GM21390 (cell line): ENCODE data around the gene GALNT1.

Experiments
- ATAC-seq: cut with Tn5 transposase; IDR thresholded peaks from one replicate; pipeline ENCODE4 v1.9.1; 2021; ENCODE audit not compliant: unreplicated experiment

Gene GALNT1

GRCh38 chr18:35581898-35582641, 530 bp downstream of the GALNT1 start:
- ATAC-seq: no peak

GRCh38 chr18:35582899-35583558, 1.5 kb downstream of the GALNT1 start:
- no peak for ATAC-seq

GRCh38 chr18:35584735-35585134, 3.2 kb downstream of the GALNT1 start:
- ATAC-seq: no peak

GRCh38 chr18:35585608-35586007, 4.1 kb downstream of the GALNT1 start:
- no peak for ATAC-seq

GRCh38 chr18:35588122-35588521, 6.6 kb downstream of the GALNT1 start:
- no peak for ATAC-seq

- ATAC-seq: no peak
These were observed 7.5 kb downstream of the GALNT1 start for GRCh38 chr18:35588995-35589394.

- ATAC-seq: no peak
These were observed 8.0 kb downstream of the GALNT1 start for GRCh38 chr18:35589546-35589945.

- no peak for ATAC-seq
These were observed 9.4 kb downstream of the GALNT1 start for GRCh38 chr18:35590935-35591334.

- peak; percentile 96 for ATAC-seq
These were observed 10.8 kb downstream of the GALNT1 start for GRCh38 chr18:35592298-35592697.

- no peak for ATAC-seq
These were observed 12.3 kb downstream of the GALNT1 start for GRCh38 chr18:35593859-35594258.

GRCh38 chr18:35597758-35598157, 16.2 kb downstream of the GALNT1 start:
- ATAC-seq: no peak

GRCh38 chr18:35602193-35602820, 20.8 kb downstream of the GALNT1 start:
- no peak for ATAC-seq

- no peak for ATAC-seq
These were observed 21.5 kb downstream of the GALNT1 start for GRCh38 chr18:35603008-35603407.

GRCh38 chr18:35603528-35603927, 22.0 kb downstream of the GALNT1 start:
- ATAC-seq: no peak

GRCh38 chr18:35604369-35604768, 22.8 kb downstream of the GALNT1 start:
- no peak for ATAC-seq

GRCh38 chr18:35605686-35606417, 24.3 kb downstream of the GALNT1 start:
- ATAC-seq: no peak

- ATAC-seq: no peak
These were observed 27.7 kb downstream of the GALNT1 start for GRCh38 chr18:35609236-35609635.

- no peak for ATAC-seq
These were observed 28.5 kb downstream of the GALNT1 start for GRCh38 chr18:35610089-35610488.

GRCh38 chr18:35610724-35611123, 29.2 kb downstream of the GALNT1 start:
- ATAC-seq: no peak

- no peak for ATAC-seq
These were observed 30.0 kb downstream of the GALNT1 start for GRCh38 chr18:35611518-35611917.

GRCh38 chr18:35616074-35616473, 34.5 kb downstream of the GALNT1 start:
- no peak for ATAC-seq
